ENCODE data around the gene SDHB. TPM values are rescaled to one million over a fixed set of nuclear protein-coding genes. Genes with fewer than 3 reads are reported as not detected.

The SDHB gene
- total RNA-seq, 1 donor from 2014 or later = 61.2 TPM

DNA sequence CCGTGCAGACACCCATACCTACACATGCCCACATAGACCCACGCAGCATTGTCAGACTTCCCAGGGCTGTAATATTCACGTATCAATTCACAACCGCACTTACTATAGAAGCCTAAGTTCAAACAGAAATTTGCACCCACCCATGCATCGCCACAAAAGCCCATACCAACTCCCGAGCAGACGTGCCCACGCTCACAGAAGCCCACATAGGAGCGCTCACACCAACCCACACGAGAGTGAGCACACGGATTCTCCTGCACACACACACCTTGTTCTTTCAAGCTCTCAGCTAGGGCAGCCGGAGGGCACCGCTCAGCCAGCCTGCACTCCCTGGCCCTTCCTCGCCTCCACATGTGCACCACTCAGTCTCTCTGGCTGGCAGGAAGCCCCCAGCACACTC is 78.0 kb downstream of the SDHB start:
- TF ChIP-seq EZH2phosphoT487 (IDR thresholded peaks at IDR 0.05) = no peak
- TF ChIP-seq, protein P1, sequence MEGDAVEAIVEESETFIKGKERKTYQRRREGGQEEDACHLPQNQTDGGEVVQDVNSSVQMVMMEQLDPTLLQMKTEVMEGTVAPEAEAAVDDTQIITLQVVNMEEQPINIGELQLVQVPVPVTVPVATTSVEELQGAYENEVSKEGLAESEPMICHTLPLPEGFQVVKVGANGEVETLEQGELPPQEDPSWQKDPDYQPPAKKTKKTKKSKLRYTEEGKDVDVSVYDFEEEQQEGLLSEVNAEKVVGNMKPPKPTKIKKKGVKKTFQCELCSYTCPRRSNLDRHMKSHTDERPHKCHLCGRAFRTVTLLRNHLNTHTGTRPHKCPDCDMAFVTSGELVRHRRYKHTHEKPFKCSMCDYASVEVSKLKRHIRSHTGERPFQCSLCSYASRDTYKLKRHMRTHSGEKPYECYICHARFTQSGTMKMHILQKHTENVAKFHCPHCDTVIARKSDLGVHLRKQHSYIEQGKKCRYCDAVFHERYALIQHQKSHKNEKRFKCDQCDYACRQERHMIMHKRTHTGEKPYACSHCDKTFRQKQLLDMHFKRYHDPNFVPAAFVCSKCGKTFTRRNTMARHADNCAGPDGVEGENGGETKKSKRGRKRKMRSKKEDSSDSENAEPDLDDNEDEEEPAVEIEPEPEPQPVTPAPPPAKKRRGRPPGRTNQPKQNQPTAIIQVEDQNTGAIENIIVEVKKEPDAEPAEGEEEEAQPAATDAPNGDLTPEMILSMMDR (IDR thresholded peaks at IDR 0.05) = no peak
- TF ChIP-seq EZH2 (IDR thresholded peaks at IDR 0.05) = no peak
- Histone ChIP-seq H2AFZ (replicated peaks) (no peak overlapping the region), H3K27me3 (no peaks in the 10 kb centered on the region), H3F3A (ENCODE audit: low read depth) (peaks cover 27% of the 10 kb centered on the region), H3K27ac (peak overlapping the region; percentile 37), H3K4me1 (peaks cover 40% of the 10 kb centered on the region), H3K9ac (no peak overlapping the region), H3K9me3 (ENCODE audit: low read depth) (no peaks in the 10 kb centered on the region), H3K4me2 (no peak overlapping the region), H3K79me2 (ENCODE audit: low read depth) (peaks cover 46% of the 10 kb centered on the region), H3K4me3 (no peak overlapping the region), H3K36me3 (no peaks in the 10 kb centered on the region), H4K20me1 (ENCODE audit: low read depth) (peaks cover 66% of the 10 kb centered on the region)
- Mint-ChIP-seq H3K27me3 (ENCODE audit: insufficient read depth, low read depth) (peaks cover 1% of the 10 kb centered on the region), H3K36me3 (peaks cover 8% of the 10 kb centered on the region), H3K9me3 (no peaks in the 10 kb centered on the region), H3K4me1 (peaks cover 48% of the 10 kb centered on the region), H3K27ac (no peak overlapping the region), H3K4me3 (peak overlapping the region; percentile 5)
- no peak for DNase-seq (ENCODE audit: low spot score)

DNA sequence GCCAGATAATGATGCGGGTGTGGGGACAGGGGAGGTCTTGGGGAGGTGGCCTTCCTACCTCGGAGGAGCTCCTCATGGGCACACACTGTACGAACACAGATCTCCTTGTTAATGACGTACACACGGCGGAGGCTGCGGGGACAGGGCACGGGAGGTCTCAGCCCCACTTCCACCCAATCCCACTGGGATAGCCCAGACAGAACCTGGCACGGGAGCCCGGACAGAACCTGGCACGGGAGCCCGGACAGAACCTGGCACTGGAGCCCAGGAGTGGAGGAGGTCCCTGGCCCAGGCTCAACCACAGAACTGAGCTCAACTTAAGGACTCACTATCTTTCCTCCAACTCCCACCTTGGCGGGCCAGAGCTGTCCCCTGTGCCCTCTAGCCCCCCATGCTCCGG is 78.6 kb downstream of the SDHB start:
- Histone ChIP-seq H3K4me1 (peaks cover 40% of the 10 kb centered on the region), H3K27ac (peak overlapping the region; percentile 29), H3K4me3 (no peak overlapping the region), H3F3A (ENCODE audit: low read depth) (peaks cover 26% of the 10 kb centered on the region), H3K36me3 (no peaks in the 10 kb centered on the region), H3K4me2 (no peak overlapping the region), H2AFZ (replicated peaks) (no peak overlapping the region), H3K79me2 (ENCODE audit: low read depth) (peaks cover 44% of the 10 kb centered on the region), H3K9me3 (ENCODE audit: low read depth) (no peaks in the 10 kb centered on the region), H4K20me1 (ENCODE audit: low read depth) (peaks cover 66% of the 10 kb centered on the region), H3K27me3 (no peaks in the 10 kb centered on the region), H3K9ac (no peak overlapping the region)
- DNase-seq (ENCODE audit: low spot score) = no peak
- TF ChIP-seq, protein P1 (IDR thresholded peaks at IDR 0.05) = no peak
- TF ChIP-seq EZH2 (IDR thresholded peaks at IDR 0.05) (no peak), EZH2phosphoT487 (IDR thresholded peaks at IDR 0.05) (no peak)
- peaks cover 48% of the 10 kb centered on the region for H3K4me1 Mint-ChIP-seq
- H3K36me3 Mint-ChIP-seq = peaks cover 8% of the 10 kb centered on the region
- H3K27me3 Mint-ChIP-seq (ENCODE audit: insufficient read depth, low read depth) = no peaks in the 10 kb centered on the region
- H3K4me3 Mint-ChIP-seq = no peak overlapping the region
- H3K27ac Mint-ChIP-seq = no peak overlapping the region
- H3K9me3 Mint-ChIP-seq = no peaks in the 10 kb centered on the region

GRCh38 chr1:16973215-16973614 is 80.6 kb downstream of the SDHB start:
- Histone ChIP-seq H3K4me2 (no peak overlapping the region), H3K79me2 (ENCODE audit: low read depth) (peaks cover 24% of the 10 kb centered on the region), H3K9me3 (ENCODE audit: low read depth) (no peaks in the 10 kb centered on the region), H3K9ac (no peak overlapping the region), H3F3A (ENCODE audit: low read depth) (peaks cover 29% of the 10 kb centered on the region), H2AFZ (replicated peaks) (no peak overlapping the region), H3K4me3 (no peak overlapping the region), H4K20me1 (ENCODE audit: low read depth) (peaks cover 48% of the 10 kb centered on the region), H3K4me1 (peaks cover 29% of the 10 kb centered on the region), H3K27ac (peak overlapping the region; percentile 88), H3K27me3 (no peaks in the 10 kb centered on the region), H3K36me3 (no peaks in the 10 kb centered on the region)
- Mint-ChIP-seq H3K9me3 (no peaks in the 10 kb centered on the region), H3K4me3 (no peak overlapping the region), H3K27ac (peak overlapping the region; percentile 79), H3K4me1 (peaks cover 43% of the 10 kb centered on the region), H3K36me3 (peaks cover 12% of the 10 kb centered on the region), H3K27me3 (ENCODE audit: insufficient read depth, low read depth) (no peaks in the 10 kb centered on the region)
- no peak for DNase-seq (ENCODE audit: low spot score)
- TF ChIP-seq EZH2 (IDR thresholded peaks at IDR 0.05) (no peak), EZH2phosphoT487 (IDR thresholded peaks at IDR 0.05) (no peak)
- TF ChIP-seq, protein P1 (IDR thresholded peaks at IDR 0.05) = no peak
